ENCODE measurements around the gene PDE7B.

- TF ChIP-seq CTCF (conservative IDR thresholded peaks at IDR 0.05) (no peak), ZFX (IDR thresholded peaks at IDR 0.05) (no peak)
Observed at GRCh38 chr6:136016228-136017225, 165.0 kb downstream of the PDE7B start.

All from C4-2B (cell line).